ENCODE data around the gene GPR162. TPM values are rescaled to one million over a fixed set of nuclear protein-coding genes. Genes with fewer than 3 reads are reported as not detected.
A peak's percentile ranks its signal among the peaks of the same experiment; 100 is the strongest.

The GPR162 gene
- total and polyA plus RNA-seq, 2 of the 4 experiments (the other 2 are of a cell fraction): 2.9 to 6.0 TPM

DNA sequence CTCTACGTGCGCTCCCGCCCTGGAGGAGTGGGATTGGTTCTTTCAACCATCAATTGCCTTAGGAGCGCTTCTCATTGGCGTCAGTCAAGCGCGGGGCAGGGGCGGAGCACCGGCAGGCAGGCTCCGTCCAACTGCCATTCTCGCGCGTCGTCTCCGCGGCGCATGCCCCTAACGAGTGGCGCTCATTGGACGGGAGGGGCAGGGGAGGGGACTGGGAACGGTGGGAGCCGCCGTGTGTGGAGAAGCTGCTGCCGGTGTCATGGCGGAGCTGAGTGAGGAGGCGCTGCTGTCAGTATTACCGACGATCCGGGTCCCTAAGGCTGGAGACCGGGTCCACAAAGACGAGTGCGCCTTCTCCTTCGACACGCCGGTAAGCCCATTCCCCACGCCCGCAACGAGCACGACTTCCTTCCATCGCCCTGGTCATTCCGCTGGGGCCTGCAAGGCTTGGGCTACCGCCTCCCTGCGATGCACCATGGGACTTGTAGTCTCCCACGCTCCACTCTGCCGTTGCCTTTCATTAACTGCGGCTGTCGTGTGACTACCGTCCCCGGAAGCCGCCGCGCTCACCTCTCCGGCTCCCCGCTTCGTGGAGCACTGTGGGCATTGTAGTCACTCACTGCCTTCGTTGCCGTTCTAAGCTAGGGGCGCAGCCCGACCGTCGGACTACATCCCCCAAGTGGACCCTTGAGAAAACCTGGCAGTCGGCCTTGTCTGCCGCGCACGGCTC lies 30.5 kb downstream of the GPR162 start, which contains the start of gene USP5:
Gene USP5 (plus strand): TSS at position 230 of the 730 bp plus-strand sequence. CDS start 30 bp downstream, at position 260.
- ATAC-seq (ENCODE audit: low read depth) (peak; percentile 84), DNase-seq (peak; percentile 100)
- in situ Hi-C loops (cut with MboI; ENCODE audit: low sequenced_read_pairs): no loop called here
- H2BK5ac ChIP-seq (ENCODE audit: low read depth, low read length, poor library complexity, severe bottlenecking): peak within 1 kb of the TSS; percentile 92
- peak within 1 kb of the TSS; percentile 99 for H2AFZ ChIP-seq (replicated peaks; ENCODE audit: low read length, poor library complexity)
- H4K91ac ChIP-seq (ENCODE audit: insufficient read depth, low read depth, low read length): peak within 1 kb of the TSS; percentile 96
- ChIA-PET CTCF (interaction anchor here (0.6 to 3.3 kb wide), 7 partner anchors 9 to 170 kb away, joined by 3 to 11 read pairs (median 3); partner anchors contain the start of gene SPSB2), POLR2A (ENCODE audit: unreplicated experiment) (interaction anchor here (0.7 to 1.3 kb wide), 5 partner anchors 8 to 23 kb away, joined by 3 to 6 read pairs (median 3); partner anchors contain the start of gene TPI1)
- H3K27ac ChIP-seq (ENCODE audit: insufficient read depth, low read length): peak within 1 kb of the TSS; percentile 87
- peaks cover 15% of the 10 kb centered on the region for H4K20me1 ChIP-seq (ENCODE audit: insufficient read depth, low read length)
- H2AK9ac ChIP-seq (replicated peaks; ENCODE audit: low read depth, low read length, poor library complexity): peak within 1 kb of the TSS; percentile 98
- peak within 1 kb of the TSS; percentile 93 for H3K56ac ChIP-seq (ENCODE audit: extremely low read depth, insufficient read depth, low read length)
- H3K4me3 ChIP-seq (ENCODE audit: insufficient read depth, low read depth, low read length): peak within 1 kb of the TSS; percentile 63
- TF ChIP-seq, protein P1, sequence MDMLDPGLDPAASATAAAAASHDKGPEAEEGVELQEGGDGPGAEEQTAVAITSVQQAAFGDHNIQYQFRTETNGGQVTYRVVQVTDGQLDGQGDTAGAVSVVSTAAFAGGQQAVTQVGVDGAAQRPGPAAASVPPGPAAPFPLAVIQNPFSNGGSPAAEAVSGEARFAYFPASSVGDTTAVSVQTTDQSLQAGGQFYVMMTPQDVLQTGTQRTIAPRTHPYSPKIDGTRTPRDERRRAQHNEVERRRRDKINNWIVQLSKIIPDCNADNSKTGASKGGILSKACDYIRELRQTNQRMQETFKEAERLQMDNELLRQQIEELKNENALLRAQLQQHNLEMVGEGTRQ (IDR thresholded peaks at IDR 0.05; ENCODE audit: low read depth, low read length): peak; percentile 88
- TF ChIP-seq MAZ (IDR thresholded peaks at IDR 0.05; ENCODE audit: borderline replicate concordance, low read depth, low read length) (peak; percentile 78; the same call in 1 of the 2 replicates), CEBPB (IDR thresholded peaks at IDR 0.05; ENCODE audit: low read depth, low read length) (no peak), BHLHE40 (IDR thresholded peaks at IDR 0.05; ENCODE audit: low read depth, low read length) (no peak), MXI1 (IDR thresholded peaks at IDR 0.05; ENCODE audit: borderline replicate concordance, low read depth, low read length) (peak; percentile 71; the same call in 1 of the 2 replicates)
- peak within 1 kb of the TSS; percentile 81 for H4K5ac ChIP-seq (ENCODE audit: low read depth, low read length)
- peak within 1 kb of the TSS; percentile 48 to 99 for H4K8ac ChIP-seq (ENCODE audit: low read depth in 2 of 2, low read length in 2 of 2)
- intact Hi-C loops (cut with micrococcal nuclease): loop anchor here (2.0 kb wide), 1 partner anchor 17 kb away; no protein-coding TSS in a partner anchor
- H2BK20ac ChIP-seq (ENCODE audit: low read depth, low read length): peak within 1 kb of the TSS; percentile 42; the same call in 1 of the 2 replicates
- peaks cover 22 to 53% of the 10 kb centered on the region in 2 experiments for H3K79me1 ChIP-seq (ENCODE audit: low read depth in 1 of 2, low read length in 2 of 2)
- BruUV-seq (replicated peaks): no TSS peak
- 0% methylated on average over 24 of the region's 65 CpGs; no CpG with 5 or more reads in 1 of the 2 experiments for WGBS, 2 experiments (ENCODE audit: extremely low coverage in 2 of 2, insufficient read length in 1 of 2)
- peaks cover 33% of the 10 kb centered on the region for H3K36me3 ChIP-seq (ENCODE audit: control insufficient read depth, insufficient read depth, low read length)
- H3K9ac ChIP-seq (ENCODE audit: low read depth, low read length): peak within 1 kb of the TSS; percentile 82
- peak within 1 kb of the TSS; percentile 80 for H3K18ac ChIP-seq (ENCODE audit: low read depth, low read length)
- H3K27me3 ChIP-seq (ENCODE audit: control insufficient read depth, insufficient read depth, low read length): no peaks in the 10 kb centered on the region
- peak within 1 kb of the TSS; percentile 98 for H3K14ac ChIP-seq (replicated peaks; ENCODE audit: low read depth, low read length)
- H3K4ac ChIP-seq (ENCODE audit: low read depth, low read length): peak within 1 kb of the TSS; percentile 97
- H2BK120ac ChIP-seq (ENCODE audit: low read depth, low read length): peak within 1 kb of the TSS; percentile 86
- dilution Hi-C loops (cut with HindIII; ENCODE audit: low sequenced_read_pairs, unreplicated experiment): no loop called here
- peaks cover 5% of the 10 kb centered on the region for H3K4me1 ChIP-seq (ENCODE audit: control insufficient read depth, insufficient read depth, low read length)
- H3K4me2 ChIP-seq (ENCODE audit: low read depth, low read length): peak within 1 kb of the TSS; percentile 89
- H3K23ac ChIP-seq (ENCODE audit: low read depth, low read length): peak within 1 kb of the TSS; percentile 98
- peak within 1 kb of the TSS; percentile 94 for H2AK5ac ChIP-seq (ENCODE audit: low read depth, low read length)
- no peaks in the 10 kb centered on the region for H3K9me1 ChIP-seq (ENCODE audit: insufficient read depth, low read length)
- no peaks in the 10 kb centered on the region for H3K9me3 ChIP-seq (ENCODE audit: control insufficient read depth, insufficient read depth, low read length)
- peak within 1 kb of the TSS; percentile 85; the same call in 1 of the 3 replicates for H2BK15ac ChIP-seq (ENCODE audit: low read depth, low read length)

Measured in IMR-90 (cell line).